PC-3 (cell line): ENCODE data around the gene C16orf78. TPM values are rescaled to one million over a fixed set of nuclear protein-coding genes. Genes with fewer than 3 reads are reported as not detected.

ENCODE experiments used
- ATAC-seq: fragments of 200-7000 bp; cut with Tn5 transposase; 2 replicates; pipeline ENCODE4 v1.9.1; 2020; ENCODE audit warnings: mild to moderate bottlenecking, moderate library complexity
- BruUV-seq: library from RNA; stranded (reverse); fragments of 400-500 nt; replicated peaks from 2 replicates; lab custom pipeline; 2021; lab: Mats Ljungman, UMichigan
- CTCF ChIA-PET: fragments of 300-600 bp; sonication (Branson Sonifier 250); formaldehyde crosslinking; loops from one replicate; lab custom pipeline; 2022; ENCODE audit warnings: antibody characterized with exemption; lab: Charles Lee
- POLR2A ChIA-PET: fragments of 300-600 bp; sonication (Branson Sonifier 250); formaldehyde crosslinking; loops from one replicate; lab custom pipeline; 2022; ENCODE audit warnings: antibody characterized with exemption; ENCODE audit not compliant: unreplicated experiment; lab: Charles Lee
- DNase-seq: peaks from one replicate; pipeline ENCODE4 v3.0.0-alpha.2; 2015
- H2AFZ ChIP-seq: fragments of 300-600 bp; sonication (generic); 2 replicates; pipeline ENCODE4 v1.6.0; 2016; ENCODE audit warnings: antibody characterized with exemption, low read length
- H3F3A ChIP-seq: fragments of 300-600 bp; sonication (generic); one replicate; pipeline ENCODE4 v1.6.0; 2017; ENCODE audit warnings: antibody characterized with exemption, low read length, control low read depth, mild to moderate bottlenecking; ENCODE audit not compliant: unreplicated experiment
- H3K27ac ChIP-seq: fragments of 300-600 bp; sonication (generic); 2 replicates; pipeline ENCODE4 v1.5.1; 2016; ENCODE audit warnings: mild to moderate bottlenecking, low read length
- H3K27me3 ChIP-seq: fragments of 300-600 bp; sonication (generic); 2 replicates; pipeline ENCODE4 v1.6.1; 2016; ENCODE audit warnings: low read length, mixed read lengths
- H3K36me3 ChIP-seq: fragments of 300-600 bp; sonication (generic); 2 replicates; pipeline ENCODE4 v1.6.1; 2016; ENCODE audit warnings: low read depth, mixed run types, low read length, mixed read lengths
- H3K4me1 ChIP-seq: fragments of 300-600 bp; sonication (generic); 2 replicates; pipeline ENCODE4 v1.5.1; 2016; ENCODE audit warnings: low read length; ENCODE audit not compliant: insufficient read depth
- H3K4me2 ChIP-seq: fragments of 300-600 bp; sonication (generic); 2 replicates; pipeline ENCODE4 v1.6.0; 2016; ENCODE audit warnings: low read length
- H3K4me3 ChIP-seq: fragments of 300-600 bp; sonication (generic); 2 replicates; pipeline ENCODE4 v1.5.1; 2016; ENCODE audit warnings: mild to moderate bottlenecking, low read length, mixed read lengths
- H3K79me2 ChIP-seq: fragments of 300-600 bp; sonication (generic); 2 replicates; pipeline ENCODE4 v1.6.1; 2017; ENCODE audit warnings: low read length, mixed read lengths
- H3K9ac ChIP-seq: fragments of 300-600 bp; sonication (generic); 2 replicates; pipeline ENCODE4 v1.6.0; 2016; ENCODE audit warnings: mild to moderate bottlenecking, low read length
- H3K9me2 ChIP-seq: fragments of 300-600 bp; sonication (generic); replicated peaks from 2 replicates; pipeline ENCODE4 v1.6.1; 2016; ENCODE audit warnings: mixed run types, low read length, mixed read lengths
- H3K9me3 ChIP-seq: fragments of 300-600 bp; sonication (generic); 2 replicates; pipeline ENCODE4 v1.6.1; 2016; ENCODE audit warnings: low read length, mixed read lengths
- H4K20me1 ChIP-seq: fragments of 300-600 bp; sonication (generic); 2 replicates; pipeline ENCODE4 v1.6.1; 2016; ENCODE audit warnings: low read length, mixed read lengths
- CTCF ChIP-seq: fragments of 300-600 bp; sonication (generic); conservative IDR thresholded peaks from 2 replicates; pipeline ENCODE4 v1.5.1; 2017; ENCODE audit warnings: antibody characterized with exemption, low read depth, mild to moderate bottlenecking, low read length
- EZH2 ChIP-seq: fragments of 300-600 bp; sonication (generic); IDR thresholded peaks from one replicate; pipeline ENCODE4 v1.6.1; 2017; ENCODE audit warnings: antibody characterized with exemption, mild to moderate bottlenecking, low read length; ENCODE audit not compliant: unreplicated experiment
- EZH2phosphoT487 ChIP-seq: fragments of 300-600 bp; sonication (generic); IDR thresholded peaks from 2 replicates; pipeline ENCODE4 v1.6.1; 2018; ENCODE audit warnings: mild to moderate bottlenecking, antibody characterized with exemption, low read length, borderline replicate concordance
- intact Hi-C: fragments of 100-400 bp; cut with micrococcal nuclease; formaldehyde crosslinking; loops from 2 replicates; pipeline ENCODE4 v1.9.0; 2023
- total RNA-seq: library from RNA; depleted of rRNA; stranded (reverse); fragments of >200 nt; gene quantifications from 2 replicates; pipeline ENCODE4 v1.2.3, GENCODE V29; 2014

The C16orf78 gene
- total RNA-seq, 1 experiment from 2014 or later, result not detected

- intact Hi-C loops, result loop anchor here (5.0 kb wide), 1 partner anchor 522 kb away; no protein-coding TSS in a partner anchor
- no peak for DNase-seq
- no TSS peak for BruUV-seq
- POLR2A ChIA-PET, result no interaction called here
- CTCF ChIA-PET, result no interaction called here
- Histone ChIP-seq H3K9me3 (no peaks in the 10 kb centered on the region), H3K4me3 (no peak overlapping the region), H3K36me3 (no peaks in the 10 kb centered on the region), H3K4me1 (no peaks in the 10 kb centered on the region), H3K4me2 (no peak overlapping the region), H4K20me1 (no peaks in the 10 kb centered on the region), H3K9ac (no peak overlapping the region), H2AFZ (no peak overlapping the region), H3K79me2 (no peaks in the 10 kb centered on the region), H3F3A (no peaks in the 10 kb centered on the region), H3K27me3 (no peaks in the 10 kb centered on the region; the same call in 1 of the 2 replicates), H3K9me2 (no peaks in the 10 kb centered on the region), H3K27ac (no peak overlapping the region)
- ATAC-seq, result no peak
- TF ChIP-seq EZH2phosphoT487 (no peak), CTCF (no peak), EZH2 (no peak)
These were observed 19.5 kb upstream of the C16orf78 start for GRCh38 chr16:49354101-49354500.

GRCh38 chr16:49354991-49355390 is 18.6 kb upstream of the C16orf78 start:
- Histone ChIP-seq H3K79me2 (no peaks in the 10 kb centered on the region), H3K9me2 (no peaks in the 10 kb centered on the region), H3K9me3 (no peaks in the 10 kb centered on the region), H3F3A (no peaks in the 10 kb centered on the region), H3K9ac (no peak overlapping the region), H3K27me3 (no peaks in the 10 kb centered on the region; the same call in 1 of the 2 replicates), H3K4me2 (no peak overlapping the region), H3K4me3 (no peak overlapping the region), H3K4me1 (no peaks in the 10 kb centered on the region), H3K27ac (no peak overlapping the region), H4K20me1 (no peaks in the 10 kb centered on the region), H3K36me3 (no peaks in the 10 kb centered on the region), H2AFZ (no peak overlapping the region)
- POLR2A ChIA-PET, result interaction anchor here (0.6 kb wide), 1 partner anchor 888 kb away, joined by 5 read pairs; no protein-coding TSS in a partner anchor
- no TSS peak for BruUV-seq
- no peak for DNase-seq
- no peak for ATAC-seq
- CTCF ChIA-PET, result no interaction called here
- no peak for TF ChIP-seq EZH2phosphoT487
- no peak for TF ChIP-seq EZH2
- no peak for TF ChIP-seq CTCF
- intact Hi-C loops, result loop anchor here (5.0 kb wide), 1 partner anchor 523 kb away; no protein-coding TSS in a partner anchor

GRCh38 chr16:49355933-49356665 is 17.5 kb upstream of the C16orf78 start:
- TF ChIP-seq EZH2, result no peak
- TF ChIP-seq EZH2phosphoT487, result no peak
- no peak for TF ChIP-seq CTCF
- intact Hi-C loops, result no loop called here

More at GRCh38 chr16:49355933-49356665, 17.5 kb upstream of the C16orf78 start:
- ChIA-PET CTCF (interaction anchor here (0.5 kb wide), 1 partner anchor 495 kb away, joined by 3 read pairs; no protein-coding TSS in a partner anchor), POLR2A (no interaction called here)
- no peak overlapping the region for H3K4me3 ChIP-seq
- H3K9me3 ChIP-seq, result no peaks in the 10 kb centered on the region
- no peak overlapping the region for H3K27ac ChIP-seq
- ATAC-seq (no peak), DNase-seq (no peak)
- no peak overlapping the region for H2AFZ ChIP-seq
- no peaks in the 10 kb centered on the region for H3K36me3 ChIP-seq
- H3K4me1 ChIP-seq, result no peaks in the 10 kb centered on the region
- H3K27me3 ChIP-seq, result no peaks in the 10 kb centered on the region; the same call in 1 of the 2 replicates
- H3F3A ChIP-seq, result no peaks in the 10 kb centered on the region
- H4K20me1 ChIP-seq, result no peaks in the 10 kb centered on the region
- H3K79me2 ChIP-seq, result no peaks in the 10 kb centered on the region
- no peaks in the 10 kb centered on the region for H3K9me2 ChIP-seq
- H3K9ac ChIP-seq, result no peak overlapping the region
- H3K4me2 ChIP-seq, result no peak overlapping the region
- BruUV-seq, result no TSS peak
